ENCODE measurements around the gene SPECC1L. TPM values are rescaled to one million over a fixed set of nuclear protein-coding genes. Genes with fewer than 3 reads are reported as not detected.
"Not testable (repeated sequence)": the region's sequence is repeated elsewhere in the genome, so short reads cannot be mapped to it uniquely, and the experiment has no call there.

SPECC1L gene
- total RNA-seq, 1 experiment from 2014 or later, result 14.1 TPM

DNA sequence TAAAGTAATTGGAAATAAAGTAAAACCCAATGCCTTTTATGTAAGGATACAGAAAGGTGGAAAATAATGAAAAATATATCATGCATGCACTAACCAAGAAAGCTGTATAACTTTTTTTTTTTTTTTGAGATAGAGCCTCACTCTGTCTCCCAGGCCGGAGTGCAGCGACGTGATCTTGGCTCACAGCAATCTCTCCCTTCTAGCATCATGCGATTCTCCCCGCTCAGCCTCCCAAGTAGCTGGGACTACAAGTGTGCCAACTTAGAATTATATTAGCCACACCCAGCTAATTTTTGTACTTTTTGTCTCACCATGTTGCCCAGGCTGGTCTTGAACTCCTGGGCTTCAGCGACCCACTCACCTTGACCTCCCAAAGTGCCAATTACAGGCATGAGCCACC is 30.2 kb upstream of the SPECC1L start:
- Histone ChIP-seq H3K4me2 (ENCODE audit: low read length) (no peak overlapping the region), H2AFZ (ENCODE audit: low read length) (no peak overlapping the region), H4K20me1 (ENCODE audit: low read length) (no peaks in the 10 kb centered on the region), H3K27me3 (ENCODE audit: low read length) (no peaks in the 10 kb centered on the region), H3K9ac (ENCODE audit: low read length) (no peak overlapping the region), H3K36me3 (ENCODE audit: low read depth, low read length) (no peaks in the 10 kb centered on the region), H3K9me2 (replicated peaks; ENCODE audit: low read length) (no peaks in the 10 kb centered on the region), H3K79me2 (ENCODE audit: low read length) (no peaks in the 10 kb centered on the region), H3K27ac (ENCODE audit: low read length) (no peak overlapping the region), H3K4me3 (ENCODE audit: low read length) (no peak overlapping the region), H3K9me3 (ENCODE audit: low read length) (no peaks in the 10 kb centered on the region), H3K4me1 (ENCODE audit: insufficient read depth, low read length) (no peaks in the 10 kb centered on the region), H3F3A (ENCODE audit: low read length, unreplicated experiment) (no peaks in the 10 kb centered on the region)
- no TSS peak for BruUV-seq (replicated peaks)
- no peak for TF ChIP-seq EZH2 (IDR thresholded peaks at IDR 0.05; ENCODE audit: low read length, unreplicated experiment)
- TF ChIP-seq EZH2phosphoT487 (IDR thresholded peaks at IDR 0.05; ENCODE audit: borderline replicate concordance, low read length), result no peak
- TF ChIP-seq, protein P1, sequence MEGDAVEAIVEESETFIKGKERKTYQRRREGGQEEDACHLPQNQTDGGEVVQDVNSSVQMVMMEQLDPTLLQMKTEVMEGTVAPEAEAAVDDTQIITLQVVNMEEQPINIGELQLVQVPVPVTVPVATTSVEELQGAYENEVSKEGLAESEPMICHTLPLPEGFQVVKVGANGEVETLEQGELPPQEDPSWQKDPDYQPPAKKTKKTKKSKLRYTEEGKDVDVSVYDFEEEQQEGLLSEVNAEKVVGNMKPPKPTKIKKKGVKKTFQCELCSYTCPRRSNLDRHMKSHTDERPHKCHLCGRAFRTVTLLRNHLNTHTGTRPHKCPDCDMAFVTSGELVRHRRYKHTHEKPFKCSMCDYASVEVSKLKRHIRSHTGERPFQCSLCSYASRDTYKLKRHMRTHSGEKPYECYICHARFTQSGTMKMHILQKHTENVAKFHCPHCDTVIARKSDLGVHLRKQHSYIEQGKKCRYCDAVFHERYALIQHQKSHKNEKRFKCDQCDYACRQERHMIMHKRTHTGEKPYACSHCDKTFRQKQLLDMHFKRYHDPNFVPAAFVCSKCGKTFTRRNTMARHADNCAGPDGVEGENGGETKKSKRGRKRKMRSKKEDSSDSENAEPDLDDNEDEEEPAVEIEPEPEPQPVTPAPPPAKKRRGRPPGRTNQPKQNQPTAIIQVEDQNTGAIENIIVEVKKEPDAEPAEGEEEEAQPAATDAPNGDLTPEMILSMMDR (conservative IDR thresholded peaks at IDR 0.05; ENCODE audit: low read depth, low read length), result no peak
- intact Hi-C loops (cut with micrococcal nuclease), result no loop called here
- ATAC-seq (no peak), DNase-seq (no peak)
- POLR2A ChIA-PET (ENCODE audit: unreplicated experiment), result no interaction called here
- CTCF ChIA-PET, result no interaction called here

GRCh38 chr22:24240985-24241692 is 29.5 kb upstream of the SPECC1L start:
- H3K4me2 ChIP-seq (ENCODE audit: low read length); BruUV-seq (replicated peaks); CTCF ChIA-PET: not testable (repeated sequence)

GRCh38 chr22:24243417-24243816 is 27.2 kb upstream of the SPECC1L start:
- H3F3A ChIP-seq (ENCODE audit: low read length, unreplicated experiment); H2AFZ ChIP-seq (ENCODE audit: low read length); H3K4me2 ChIP-seq (ENCODE audit: low read length); H3K9me2 ChIP-seq (replicated peaks; ENCODE audit: low read length); H3K79me2 ChIP-seq (ENCODE audit: low read length); DNase-seq; H3K36me3 ChIP-seq (ENCODE audit: low read depth, low read length); H3K27ac ChIP-seq (ENCODE audit: low read length); CTCF ChIA-PET; POLR2A ChIA-PET (ENCODE audit: unreplicated experiment); H3K9me3 ChIP-seq (ENCODE audit: low read length); BruUV-seq (replicated peaks); ATAC-seq; H4K20me1 ChIP-seq (ENCODE audit: low read length); H3K4me3 ChIP-seq (ENCODE audit: low read length); H3K9ac ChIP-seq (ENCODE audit: low read length); H3K27me3 ChIP-seq (ENCODE audit: low read length); H3K4me1 ChIP-seq (ENCODE audit: insufficient read depth, low read length); intact Hi-C loops (cut with micrococcal nuclease): not testable (repeated sequence)

More at GRCh38 chr22:24240985-24241692, 29.5 kb upstream of the SPECC1L start:
- H2AFZ ChIP-seq (ENCODE audit: low read length); H3F3A ChIP-seq (ENCODE audit: low read length, unreplicated experiment); H3K9me3 ChIP-seq (ENCODE audit: low read length); H3K4me3 ChIP-seq (ENCODE audit: low read length); H3K9ac ChIP-seq (ENCODE audit: low read length); intact Hi-C loops (cut with micrococcal nuclease); H3K27ac ChIP-seq (ENCODE audit: low read length); POLR2A ChIA-PET (ENCODE audit: unreplicated experiment); H4K20me1 ChIP-seq (ENCODE audit: low read length); H3K27me3 ChIP-seq (ENCODE audit: low read length); H3K79me2 ChIP-seq (ENCODE audit: low read length); ATAC-seq; H3K4me1 ChIP-seq (ENCODE audit: insufficient read depth, low read length); DNase-seq; H3K36me3 ChIP-seq (ENCODE audit: low read depth, low read length); H3K9me2 ChIP-seq (replicated peaks; ENCODE audit: low read length): not testable (repeated sequence)

Measured in PC-3 (cell line).